Superior temporal gyrus (tissue), 1 donor: ENCODE data around the gene AFF4.
"Not testable (repeated sequence)": the region's sequence is repeated elsewhere in the genome, so short reads cannot be mapped to it uniquely, and the experiment has no call there.

Source experiments
- DNase-seq: peaks from one replicate; pipeline ENCODE4 v3.0.0-alpha.2; 2016; ENCODE audit errors: extremely low spot score

Gene AFF4

DNA sequence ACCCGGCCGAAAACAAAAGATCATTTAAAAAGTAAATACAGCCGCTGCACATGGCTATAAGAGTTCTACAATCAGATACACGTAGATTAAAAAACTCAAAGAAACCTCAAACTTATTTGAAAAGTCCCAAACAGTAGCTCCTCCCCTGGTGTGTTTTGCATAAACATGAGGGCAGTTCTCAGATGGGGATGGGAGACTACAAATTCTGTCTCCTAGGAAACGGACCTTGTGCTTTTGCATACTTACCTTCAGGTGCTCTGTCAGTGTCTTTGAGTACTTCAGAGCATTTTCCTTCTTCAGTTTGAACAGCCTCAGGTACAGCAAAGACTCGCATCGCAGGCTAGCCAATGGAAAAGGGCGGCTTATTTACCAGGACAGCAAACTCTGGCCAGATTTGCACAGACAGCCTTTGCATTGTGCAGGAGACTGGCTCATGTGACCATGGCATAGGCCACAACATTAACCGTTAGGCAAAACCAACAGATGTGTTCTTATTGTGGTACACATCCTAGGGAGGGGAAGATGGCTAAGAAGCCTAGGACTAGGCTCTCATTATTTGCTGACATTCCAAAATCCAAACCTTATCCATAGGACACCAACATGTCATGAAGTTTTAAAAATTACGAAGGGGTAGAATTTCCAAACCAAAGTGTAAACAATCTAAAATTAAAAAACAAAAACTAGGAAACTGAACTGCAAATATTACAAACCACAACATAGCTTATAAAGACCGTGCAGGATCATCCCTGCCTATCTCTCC is 77.2 kb downstream of the AFF4 start:
- DNase-seq = no peak

DNA sequence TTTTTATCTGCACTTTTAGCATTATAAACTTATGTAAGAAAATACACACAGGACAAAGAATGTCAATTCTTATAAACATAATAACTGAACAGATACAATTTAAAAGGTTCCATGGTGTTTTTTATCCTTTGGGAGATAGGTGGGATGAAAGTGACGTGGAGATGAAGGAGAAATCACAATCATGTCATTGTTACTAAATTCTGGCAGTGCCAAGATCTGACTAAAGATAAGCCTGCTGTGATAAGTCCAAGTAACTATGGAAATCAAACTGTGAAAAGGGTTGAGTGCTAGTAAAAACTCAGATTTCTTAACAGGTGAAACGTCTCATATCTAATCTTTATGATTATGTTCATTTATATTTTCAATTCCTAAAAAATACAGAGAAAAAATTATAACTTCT is 78.9 kb downstream of the AFF4 start:
- no peak for DNase-seq

DNA sequence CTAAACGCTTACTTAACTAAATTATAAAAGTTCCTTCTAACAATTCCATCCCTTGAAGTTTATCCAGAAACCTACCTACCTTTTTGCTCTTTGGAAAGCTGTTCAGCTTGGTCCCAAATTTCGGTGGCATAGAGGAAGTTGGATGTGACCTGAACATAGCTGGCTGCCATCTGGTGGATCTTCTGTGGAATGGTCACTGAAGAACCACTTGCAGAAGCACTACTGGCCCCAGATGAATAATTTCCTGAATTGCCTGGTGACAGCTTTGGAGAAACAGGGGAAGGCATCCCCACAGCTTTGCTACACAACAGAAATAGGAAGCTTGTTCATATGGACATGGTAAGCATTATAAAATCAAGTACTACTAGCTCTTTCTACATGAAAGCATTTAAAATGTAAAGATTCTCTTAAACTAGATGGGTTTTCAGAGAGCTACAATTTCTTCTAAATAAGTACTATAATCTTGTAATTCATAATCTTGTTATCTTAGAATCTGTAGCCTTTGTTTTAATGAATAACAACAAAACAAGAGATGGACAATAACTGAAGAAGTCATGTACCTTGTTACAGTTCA is 80.1 kb downstream of the AFF4 start:
- DNase-seq = peak; percentile 88

DNA sequence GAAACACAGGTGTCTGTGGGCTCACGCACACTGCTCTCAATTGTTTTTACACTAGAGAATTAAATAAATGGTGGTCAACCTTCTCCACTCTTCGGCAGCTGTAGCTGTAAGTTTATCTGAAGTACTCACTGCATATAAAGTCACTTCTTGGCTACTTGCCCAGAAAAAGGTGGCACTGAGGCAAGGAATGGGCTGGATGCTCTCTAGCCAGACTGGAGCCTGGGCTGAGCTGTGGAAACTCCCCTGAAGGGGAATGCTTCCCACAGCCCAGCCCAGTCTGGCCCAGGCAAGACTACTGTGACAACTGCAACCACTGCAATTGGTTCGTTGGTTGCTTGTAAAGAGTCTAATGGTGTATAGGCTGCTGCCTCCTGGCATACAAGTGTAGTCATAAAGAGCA is 85.5 kb downstream of the AFF4 start:
- DNase-seq = no peak

DNA sequence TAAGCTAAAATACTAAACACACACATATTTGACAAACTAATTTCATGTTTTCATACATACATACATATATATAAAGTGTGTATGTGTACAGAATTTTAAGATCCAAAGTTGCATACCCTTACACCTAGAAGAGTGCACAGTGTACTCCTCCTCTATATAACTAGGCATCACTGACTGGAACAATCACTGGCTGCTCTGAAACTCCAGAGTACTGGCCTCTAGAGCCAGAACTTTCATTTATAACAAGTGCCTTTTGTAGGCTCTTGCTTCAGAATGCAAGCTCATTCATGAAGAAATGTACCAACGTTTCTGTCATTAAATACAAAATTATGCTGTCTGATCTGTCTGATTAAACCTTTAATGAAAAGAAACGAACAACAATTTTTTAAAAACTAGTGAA is 86.0 kb downstream of the AFF4 start:
- DNase-seq = peak; percentile 58

DNA sequence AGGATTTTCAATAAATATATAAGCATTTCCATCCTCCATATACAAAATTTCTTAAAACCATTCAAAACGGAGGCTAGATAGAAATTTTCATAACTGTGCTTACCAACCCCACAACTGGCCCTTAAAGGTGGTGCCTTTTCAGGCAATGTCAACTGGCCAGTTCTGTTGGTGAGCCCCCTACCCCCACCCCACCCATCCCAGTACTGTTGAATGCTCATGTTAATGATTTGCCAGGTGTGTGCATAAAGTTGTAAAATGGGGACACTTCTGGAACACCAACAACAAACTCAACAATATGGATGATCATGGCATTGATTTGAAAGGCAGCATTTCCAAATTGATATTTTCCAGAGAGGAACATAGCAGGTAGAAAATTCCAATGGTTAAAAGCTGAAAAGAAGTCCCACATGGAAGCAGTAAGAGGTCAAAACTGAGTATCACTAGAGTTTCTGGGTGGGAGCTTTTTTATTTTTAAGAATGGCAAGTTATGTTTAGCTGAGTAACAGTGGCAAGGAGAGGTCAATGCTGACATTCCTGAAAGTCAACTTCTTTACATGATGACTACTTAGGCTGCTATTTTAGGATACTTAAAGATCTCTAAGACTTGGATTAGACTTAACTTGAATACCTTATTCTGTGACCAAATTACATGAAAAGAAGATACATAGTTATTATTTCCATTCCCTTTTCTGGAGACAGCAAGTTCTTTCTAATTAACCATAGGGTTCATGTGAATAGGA is 87.2 kb downstream of the AFF4 start:
- DNase-seq = no peak

DNA sequence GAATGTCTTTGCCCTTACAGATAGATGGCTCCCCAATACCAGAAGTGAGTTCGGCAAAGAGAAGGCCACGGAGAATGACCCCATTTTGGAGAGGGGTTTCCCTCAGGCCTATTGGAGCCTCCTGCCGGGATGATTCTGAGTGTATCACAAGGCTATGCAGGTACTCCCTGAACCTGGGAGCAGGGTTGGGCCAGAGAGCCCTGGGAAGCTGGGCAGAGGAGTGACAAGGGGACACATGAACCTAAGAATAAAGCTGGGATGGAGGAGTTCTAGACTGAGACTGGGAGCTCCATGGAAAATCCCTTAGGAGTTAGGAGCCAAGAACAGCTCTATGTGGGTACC is 89.5 kb downstream of the AFF4 start:
- DNase-seq = no peak

DNA sequence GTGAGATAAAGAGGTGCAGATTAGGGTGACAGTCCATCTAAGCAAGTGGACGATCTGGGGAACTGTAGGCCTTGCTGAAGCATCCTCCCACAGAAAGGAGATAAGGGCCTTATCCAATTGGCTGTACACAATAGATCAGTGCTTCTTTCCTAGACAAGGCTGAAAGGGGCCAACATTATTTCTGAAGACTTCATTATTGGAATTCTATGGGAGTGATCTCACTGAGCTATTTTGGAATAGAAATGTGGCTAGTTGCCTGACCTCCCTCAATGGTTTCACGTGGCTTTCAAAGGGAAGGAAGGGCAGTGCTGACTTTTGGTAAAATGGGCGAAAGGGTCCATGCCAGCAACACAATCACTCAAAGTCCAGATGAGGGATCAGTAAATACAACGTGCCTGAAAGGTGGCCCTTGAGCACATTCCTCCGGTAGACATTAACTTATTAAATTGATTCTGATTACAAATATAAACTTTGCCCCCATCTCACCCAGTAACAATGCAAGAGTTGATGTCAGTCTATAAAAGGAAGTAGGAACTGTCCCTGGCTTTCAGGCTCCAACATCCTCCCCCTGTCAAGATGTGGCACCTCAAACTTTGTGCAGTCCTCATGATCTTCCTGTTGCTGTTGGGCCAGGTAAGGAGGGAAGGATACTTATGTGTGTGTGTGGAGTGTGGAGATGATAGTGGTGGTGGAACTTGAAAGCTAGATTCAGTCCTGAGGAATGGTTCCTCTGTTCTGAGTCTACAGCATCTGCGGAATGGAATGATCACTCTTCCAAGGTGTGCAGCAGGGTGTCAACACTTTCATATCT is 90.1 kb downstream of the AFF4 start, which contains the start of gene LEAP2:
LEAP2 (plus strand) TSS at position 550 of the 811 bp plus-strand sequence; CDS start at position 577, 27 bp downstream.
- no peak for DNase-seq

DNA sequence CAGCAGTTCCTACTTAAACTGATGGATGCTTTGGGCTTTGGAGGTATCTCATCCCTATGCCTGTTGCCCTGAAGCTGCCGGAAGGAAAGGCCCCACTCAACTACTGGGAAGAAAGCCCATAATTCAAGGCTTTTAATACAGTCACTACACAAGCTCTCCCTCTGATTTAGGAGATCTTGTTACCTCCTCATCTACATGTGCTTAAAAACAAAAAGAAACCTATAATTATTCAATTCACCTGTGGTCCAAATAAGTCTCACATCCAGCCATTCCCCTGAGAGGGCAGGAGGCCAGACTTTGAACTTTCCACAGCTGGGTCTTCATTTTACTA is 90.7 kb downstream of the AFF4 start:
- no peak for DNase-seq

DNA sequence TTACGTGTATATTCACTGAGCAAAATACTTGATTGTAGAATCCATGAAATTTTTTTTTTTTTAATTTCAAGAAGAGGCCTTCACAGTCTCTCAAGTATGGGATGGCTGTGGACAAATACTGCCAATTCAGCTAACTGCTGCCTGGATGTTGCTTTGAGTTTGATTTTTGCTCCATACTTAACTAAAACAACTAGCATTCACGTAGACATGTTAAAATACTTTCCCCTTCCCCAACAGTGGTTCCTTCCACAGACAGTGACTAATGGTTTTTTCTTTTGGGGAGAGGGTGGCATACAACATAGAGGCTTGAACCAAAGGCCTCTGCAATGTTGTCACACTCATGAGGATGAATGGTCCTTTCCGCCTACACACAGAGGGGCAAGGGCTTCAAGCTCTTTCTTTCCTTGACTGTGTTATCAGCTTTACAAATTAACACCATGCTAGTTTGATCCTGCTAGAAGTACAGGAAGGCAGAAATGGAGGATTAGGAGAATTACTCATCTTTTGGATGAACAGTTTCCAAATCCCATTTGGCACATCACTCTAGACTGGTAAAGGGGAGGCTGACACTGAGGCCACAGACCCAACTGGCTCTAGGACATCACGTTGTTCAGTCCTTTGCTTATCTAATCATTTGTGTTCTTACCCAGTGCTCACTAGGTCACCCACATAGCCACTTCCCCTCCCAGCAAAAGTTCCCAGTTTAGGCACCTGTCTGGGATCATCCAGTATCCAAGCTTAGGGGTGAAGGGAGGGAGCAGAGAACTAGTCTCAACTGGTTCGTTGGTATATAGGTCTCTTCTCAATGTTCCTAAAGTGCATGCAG is 91.8 kb downstream of the AFF4 start:
- DNase-seq = no peak

DNA sequence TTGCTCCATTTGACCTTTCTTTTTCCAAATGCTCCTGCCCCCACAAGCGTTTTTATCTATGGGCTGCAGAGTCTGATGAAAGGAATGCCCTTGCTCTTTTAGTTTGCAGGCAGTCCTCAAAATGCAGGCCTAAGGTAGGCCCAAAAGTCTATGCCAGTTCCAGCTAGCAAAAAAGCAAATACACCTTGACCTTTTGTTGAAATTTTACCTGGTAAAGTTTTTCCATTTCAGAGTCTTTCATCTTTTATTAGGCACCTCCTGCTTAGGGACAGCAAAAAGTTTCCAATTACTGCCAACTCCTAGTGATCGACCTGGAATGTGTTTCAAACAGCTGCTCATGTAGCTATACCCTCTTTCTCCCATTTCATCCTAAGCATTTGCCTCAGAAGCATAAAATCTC is 92.6 kb downstream of the AFF4 start:
- DNase-seq = no peak

DNA sequence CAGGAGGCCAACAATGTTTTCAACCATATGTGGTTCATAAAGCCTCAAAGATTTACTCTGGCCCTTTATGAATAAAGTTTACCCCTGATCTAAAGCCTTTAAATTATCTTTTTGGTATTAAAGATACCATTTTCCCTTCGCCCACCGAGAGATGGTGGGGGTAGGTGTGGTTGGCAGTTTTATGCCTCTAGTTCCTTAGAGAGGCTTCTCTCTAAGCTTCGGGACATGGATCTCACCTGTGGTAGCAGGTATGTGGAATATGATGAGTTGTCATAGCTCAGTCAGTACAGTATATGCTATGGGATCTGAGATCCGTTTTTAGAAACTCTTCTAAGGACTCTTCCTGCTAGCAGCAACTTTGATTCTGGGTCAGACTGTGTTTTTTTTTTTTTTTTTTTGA is 94.7 kb downstream of the AFF4 start:
- no peak for DNase-seq

DNA sequence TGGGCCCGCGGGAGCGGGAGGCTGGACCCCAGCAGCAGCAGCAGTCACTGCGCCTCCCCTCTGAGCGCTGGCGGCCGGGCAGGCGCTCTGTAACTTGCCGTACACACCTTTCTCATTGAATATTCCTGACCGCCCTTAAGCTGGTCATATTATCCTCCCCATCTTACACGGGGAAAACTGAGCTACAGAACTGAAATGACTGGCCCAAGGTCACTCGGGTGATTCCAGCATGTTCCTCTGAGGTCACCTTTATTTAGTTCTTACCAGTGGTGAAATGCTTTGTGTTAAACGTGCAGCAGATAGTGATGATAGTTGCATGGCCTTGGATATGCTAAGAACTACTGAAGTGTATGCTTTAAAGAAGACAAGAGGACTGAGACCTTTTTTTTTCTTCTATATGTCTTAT is 96.4 kb downstream of the AFF4 start:
- no peak for DNase-seq

DNA sequence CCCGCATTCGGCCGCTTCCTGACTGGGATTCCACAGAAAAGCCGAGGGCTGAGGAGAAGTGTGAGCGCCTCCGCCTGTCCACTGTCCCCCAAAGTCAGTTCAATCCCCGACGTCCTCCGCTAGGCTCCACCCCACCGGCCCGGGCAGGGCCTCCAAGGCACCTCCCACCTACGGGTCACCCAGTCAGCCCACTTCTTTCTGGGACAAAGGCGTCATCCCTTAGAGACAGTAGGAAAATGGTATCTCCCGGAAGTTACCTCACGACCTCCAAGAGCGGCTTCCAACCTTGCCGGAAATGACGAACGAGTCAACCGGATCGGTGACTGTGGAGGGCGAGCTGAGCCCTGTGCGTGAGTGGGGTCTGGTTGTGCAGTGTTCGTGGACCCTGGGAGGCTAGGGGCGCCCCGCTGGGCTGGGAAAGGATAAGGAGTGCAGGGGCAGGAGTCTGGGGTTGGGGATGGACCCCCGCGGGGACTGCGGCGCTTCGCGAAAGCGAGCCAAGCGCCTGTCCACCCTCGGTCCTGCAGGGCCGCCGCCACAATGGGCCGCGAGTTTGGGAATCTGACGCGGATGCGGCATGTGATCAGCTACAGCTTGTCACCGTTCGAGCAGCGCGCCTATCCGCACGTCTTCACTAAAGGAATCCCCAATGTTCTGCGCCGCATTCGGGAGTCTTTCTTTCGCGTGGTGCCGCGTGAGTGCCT is 96.9 kb downstream of the AFF4 start, which contains the start of the genes GDF9 and UQCRQ:
GDF9 (minus strand) TSS at position 128 of the 704 bp plus-strand sequence. CDS start 1,936 bp downstream, outside the sequence.
UQCRQ (plus strand) TSS at position 301 of the 704 bp plus-strand sequence; CDS start at position 541, 240 bp downstream.
- peak; percentile 100 for DNase-seq

DNA sequence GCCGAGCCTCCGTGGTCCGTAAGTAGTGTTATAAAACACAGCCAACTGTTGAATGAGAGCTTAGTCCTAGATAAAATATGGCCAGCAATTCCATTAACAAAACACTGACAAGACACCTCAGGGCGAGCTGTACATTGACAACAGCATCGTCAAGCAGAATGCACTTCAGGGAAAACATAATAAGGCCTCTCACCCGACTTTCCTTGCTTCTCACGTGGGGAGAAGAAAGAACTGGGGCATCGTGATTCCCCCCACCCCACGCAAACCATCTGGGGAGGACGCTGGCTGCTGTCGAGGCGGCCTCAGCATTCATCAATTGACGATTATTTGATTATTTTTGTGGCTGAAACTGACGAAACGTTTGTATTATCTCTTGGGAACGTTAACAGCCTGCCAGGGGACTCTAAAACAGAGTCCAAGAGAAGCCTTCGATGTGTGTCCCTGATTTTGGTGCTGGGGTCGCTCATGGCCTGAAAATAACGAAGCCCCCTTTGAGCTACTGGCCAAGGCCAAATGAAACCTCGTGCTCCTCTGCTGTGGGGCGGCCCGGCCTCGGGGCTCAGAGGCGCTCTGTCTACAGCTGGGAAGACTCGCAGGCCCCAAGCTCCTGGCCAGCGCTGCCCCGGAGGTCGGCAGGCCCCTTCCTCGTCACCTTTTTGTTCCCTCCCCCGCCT is 97.6 kb downstream of the AFF4 start:
- DNase-seq = peak; percentile 34

DNA sequence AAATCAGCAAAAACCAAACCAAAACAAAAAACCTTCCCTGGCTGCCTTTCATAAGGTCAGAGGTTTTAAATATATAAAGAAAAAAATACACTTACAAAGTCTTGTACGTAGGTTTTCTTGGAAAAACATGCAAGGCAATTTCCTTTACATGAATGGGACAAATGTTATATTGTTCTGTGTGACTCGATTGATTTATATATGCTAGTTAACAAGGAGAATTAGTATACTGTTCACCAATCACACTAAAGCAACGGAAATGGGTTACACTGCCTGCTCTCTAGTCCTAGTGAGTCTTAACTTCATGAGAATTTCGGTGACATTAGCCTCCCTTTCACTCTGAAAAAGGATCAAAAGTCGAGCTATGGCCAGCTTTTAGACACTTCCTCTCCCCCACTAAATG is 102.7 kb downstream of the AFF4 start:
- no peak for DNase-seq

DNA sequence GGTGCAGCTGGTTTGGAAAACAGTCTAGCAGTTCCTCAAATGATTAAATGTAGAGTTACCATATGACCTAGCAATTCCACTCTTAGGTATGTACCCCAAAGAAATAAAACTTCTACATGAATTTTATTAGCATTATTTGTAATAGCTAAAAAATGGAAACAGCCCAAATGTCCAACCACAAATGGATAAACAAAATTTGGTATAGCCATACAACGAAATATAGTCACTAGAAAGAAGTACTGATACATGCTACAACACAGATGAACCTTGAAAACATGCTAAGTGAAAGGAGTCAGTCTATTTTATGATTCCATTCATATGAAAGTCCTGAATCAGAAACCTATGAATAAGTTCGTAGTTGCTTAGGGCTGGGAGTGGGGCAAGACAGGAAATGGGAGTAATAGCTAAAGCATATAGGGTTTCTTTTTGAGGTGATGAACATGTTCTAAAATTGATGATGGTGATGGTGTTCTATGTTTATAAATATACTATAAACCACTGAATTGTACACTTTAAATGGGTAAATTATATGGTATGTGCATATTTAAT is 103.5 kb downstream of the AFF4 start:
- DNase-seq = no peak

DNA sequence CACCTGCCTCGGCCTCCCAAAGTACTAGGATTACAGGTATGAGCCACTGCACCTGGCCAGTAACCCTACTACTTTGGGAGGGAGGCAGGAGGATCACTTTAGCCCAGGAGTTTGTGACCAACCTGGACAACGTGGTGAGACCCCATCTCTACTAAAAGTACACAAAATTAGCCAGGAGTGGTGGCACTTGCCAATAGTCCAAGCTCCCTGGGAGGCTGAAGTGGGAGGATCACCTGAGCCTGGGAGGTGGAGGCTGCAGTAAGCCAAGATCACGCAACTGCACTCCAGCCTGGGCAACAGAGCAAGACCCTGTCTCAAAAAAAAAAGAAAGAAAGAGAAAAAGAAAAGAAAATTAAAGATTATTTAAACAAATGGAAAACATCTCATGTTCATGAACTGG is 107.4 kb downstream of the AFF4 start:
- no peak for DNase-seq

DNA sequence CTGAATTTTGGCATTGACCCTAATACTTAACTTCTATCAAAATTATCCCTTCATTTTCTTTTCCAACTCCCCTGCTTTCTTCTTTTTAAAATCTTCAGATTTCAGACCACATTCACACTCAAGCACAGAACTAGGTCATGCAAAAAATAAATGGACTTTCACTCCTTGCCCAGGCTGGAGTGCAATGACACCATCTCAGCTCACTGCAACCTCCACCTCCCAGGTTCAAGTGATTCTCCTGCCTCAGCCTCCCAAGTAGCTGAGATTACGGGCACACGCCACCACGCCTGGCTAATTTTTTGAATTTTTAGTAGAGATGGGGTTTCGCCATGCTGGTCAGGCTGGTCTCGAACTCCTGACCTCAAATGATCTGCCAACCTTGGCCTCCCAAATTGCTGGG is 108.4 kb downstream of the AFF4 start:
- not testable (repeated sequence) for DNase-seq

DNA sequence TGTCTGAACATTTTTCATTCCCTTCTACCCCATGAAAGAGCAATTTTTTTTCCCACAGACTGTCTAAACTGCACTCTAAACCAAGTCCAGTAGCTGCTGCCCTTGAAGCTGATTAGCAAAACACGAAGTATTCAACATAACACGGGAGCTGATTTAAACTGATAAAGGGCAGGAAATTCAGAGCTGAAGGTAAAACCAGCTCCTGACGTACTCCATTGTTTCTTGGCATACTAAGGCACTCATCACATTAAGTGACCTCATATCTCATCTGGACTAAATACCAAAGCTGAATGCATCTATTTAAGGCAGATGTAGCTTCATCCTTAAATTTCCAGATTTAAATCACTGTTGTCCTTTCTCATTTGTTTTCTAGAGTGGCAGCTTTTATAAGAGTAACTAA is 109.1 kb downstream of the AFF4 start:
- DNase-seq = no peak
